ENCODE data around the gene KCTD16. TPM values are rescaled to one million over a fixed set of nuclear protein-coding genes. Genes with fewer than 3 reads are reported as not detected.

Gene KCTD16
- total RNA-seq, 2 donors from 2014 or later = 0.29 to 0.44 TPM

GRCh38 chr5:144478565-144478964 is 307.9 kb downstream of the KCTD16 start:
- no peaks in the 10 kb centered on the region for H3K27me3 Mint-ChIP-seq (ENCODE audit: insufficient read depth)
- no peak overlapping the region for H3K9ac ChIP-seq (ENCODE audit: extremely low read depth, low read length, poor library complexity, severe bottlenecking)
- H3K27me3 ChIP-seq (ENCODE audit: control insufficient read depth, insufficient read depth, low read length, poor library complexity, severe bottlenecking) = no peaks in the 10 kb centered on the region
- DNase-seq = no peak
- H3K4me3 Mint-ChIP-seq = no peak overlapping the region
- TF ChIP-seq CTCF (conservative IDR thresholded peaks at IDR 0.05) = no peak
- no peaks in the 10 kb centered on the region for H3K9me3 ChIP-seq (ENCODE audit: control insufficient read depth, low read length)
- H3K4me1 ChIP-seq (ENCODE audit: control insufficient read depth, insufficient read depth, low read length) = peaks cover 11% of the 10 kb centered on the region
- H3K36me3 Mint-ChIP-seq (ENCODE audit: low read depth) = no peaks in the 10 kb centered on the region
- no peak overlapping the region for H3K27ac Mint-ChIP-seq
- no peak overlapping the region for H3K27ac ChIP-seq (ENCODE audit: low read depth, low read length)
- peaks cover 22% of the 10 kb centered on the region for H3K4me1 Mint-ChIP-seq
- H3K4me3 ChIP-seq (ENCODE audit: low read length) = no peak overlapping the region
- no peaks in the 10 kb centered on the region for H3K36me3 ChIP-seq (ENCODE audit: control insufficient read depth, insufficient read depth, low read length)
- H3K9me3 Mint-ChIP-seq = no peaks in the 10 kb centered on the region

- H3K4me1 ChIP-seq (ENCODE audit: control insufficient read depth, insufficient read depth, low read length) = peaks cover 24% of the 10 kb centered on the region
- H3K27me3 ChIP-seq (ENCODE audit: control insufficient read depth, insufficient read depth, low read length, poor library complexity, severe bottlenecking) = no peaks in the 10 kb centered on the region
- H3K4me3 ChIP-seq (ENCODE audit: low read length) = peak overlapping the region; percentile 32
- Mint-ChIP-seq H3K27me3 (ENCODE audit: insufficient read depth) (no peaks in the 10 kb centered on the region), H3K36me3 (ENCODE audit: low read depth) (no peaks in the 10 kb centered on the region), H3K4me1 (peaks cover 36% of the 10 kb centered on the region), H3K27ac (no peak overlapping the region), H3K4me3 (no peak overlapping the region), H3K9me3 (no peaks in the 10 kb centered on the region)
- no peak overlapping the region for H3K9ac ChIP-seq (ENCODE audit: extremely low read depth, low read length, poor library complexity, severe bottlenecking)
- no peak for DNase-seq
- TF ChIP-seq CTCF (conservative IDR thresholded peaks at IDR 0.05) = no peak
- no peak overlapping the region for H3K27ac ChIP-seq (ENCODE audit: low read depth, low read length)
- no peaks in the 10 kb centered on the region for H3K36me3 ChIP-seq (ENCODE audit: control insufficient read depth, insufficient read depth, low read length)
- H3K9me3 ChIP-seq (ENCODE audit: control insufficient read depth, low read length) = no peaks in the 10 kb centered on the region
These were observed 311.2 kb downstream of the KCTD16 start for GRCh38 chr5:144481861-144482260.

- Mint-ChIP-seq H3K36me3 (ENCODE audit: low read depth) (no peaks in the 10 kb centered on the region), H3K9me3 (no peaks in the 10 kb centered on the region), H3K27ac (no peak overlapping the region), H3K27me3 (ENCODE audit: insufficient read depth) (no peaks in the 10 kb centered on the region), H3K4me3 (no peak overlapping the region), H3K4me1 (peaks cover 45% of the 10 kb centered on the region)
- peaks cover 28% of the 10 kb centered on the region for H3K4me1 ChIP-seq (ENCODE audit: control insufficient read depth, insufficient read depth, low read length)
- no peak for DNase-seq
- TF ChIP-seq CTCF (conservative IDR thresholded peaks at IDR 0.05) = no peak
- no peaks in the 10 kb centered on the region for H3K27me3 ChIP-seq (ENCODE audit: control insufficient read depth, insufficient read depth, low read length, poor library complexity, severe bottlenecking)
- H3K27ac ChIP-seq (ENCODE audit: low read depth, low read length) = no peak overlapping the region
- whole genome bisulfite sequencing, 2 experiments (ENCODE audit: insufficient coverage in 1 of 2, insufficient read length in 1 of 2) = 71 to 75% methylated on average over 3 to 9 of the region's 9 CpGs
- no peak overlapping the region for H3K9ac ChIP-seq (ENCODE audit: extremely low read depth, low read length, poor library complexity, severe bottlenecking)
- H3K9me3 ChIP-seq (ENCODE audit: control insufficient read depth, low read length) = peaks cover 3% of the 10 kb centered on the region
- H3K36me3 ChIP-seq (ENCODE audit: control insufficient read depth, insufficient read depth, low read length) = no peaks in the 10 kb centered on the region
- no peak overlapping the region for H3K4me3 ChIP-seq (ENCODE audit: low read length)
These were observed 313.6 kb downstream of the KCTD16 start for GRCh38 chr5:144484124-144484897.

Measured in endodermal cell (in vitro differentiated cells).